ENCODE measurements around the gene SSRP1.

- TF ChIP-seq EZH2 (IDR thresholded peaks at IDR 0.05; ENCODE audit: low read length) (no peak), CTCF (optimal IDR thresholded peaks at IDR 0.05 in 1 of 3, IDR thresholded peaks at IDR 0.05 in 1 of 3, conservative IDR thresholded peaks at IDR 0.05 in 1 of 3; ENCODE audit: extremely low read depth in 1 of 3, insufficient read depth in 2 of 3, low read length in 3 of 3) (no peak)
Measured at GRCh38 chr11:57314221-57314973, 21.3 kb downstream of the SSRP1 start.

Measured in keratinocyte (primary cell).